Adrenal gland (tissue), 5 donors: ENCODE measurements around the gene GPC1.

Experiments used
- CTCF ChIP-seq, 6 experiments: fragments of 450-650 bp in 4 of 6; fragments of 200-600 bp in 2 of 6; sonication (generic) in 1 of 6; IDR thresholded peaks; 1 replicate in 5 of 6; 2 replicates in 1 of 6; pipeline versions ENCODE4 v1.5.1 to v1.8.0; 2016 to 2021; ENCODE audit warnings: antibody characterized with exemption in 6 of 6, mild to moderate bottlenecking in 2 of 6, moderate library complexity in 1 of 6
- POLR2A ChIP-seq, 2 donors: fragments of 450-650 bp; IDR thresholded peaks; one replicate each; pipeline ENCODE4 v1.6.1; 2017; ENCODE audit warnings: antibody characterized with exemption in 2 of 2, mild to moderate bottlenecking in 2 of 2, moderate library complexity in 1 of 2
- donor health status: DM: no; HTN: no; CAD: no.

GRCh38 chr2:240449764-240450531 is 14.5 kb downstream of the GPC1 start:
- TF ChIP-seq CTCF (IDR thresholded peaks at IDR 0.05) (no peak), POLR2A (IDR thresholded peaks at IDR 0.05) (no peak)
